Stimulated activated CD4-positive, alpha-beta T cell treated with anti-CD3 and anti-CD28 coated beads, Interleukin-4, amount 100 ng/mL, for 24 hours (primary cell): ENCODE data around the gene SIGLECL1.

Source experiments
- DNase-seq: peaks from one replicate; pipeline ENCODE4 v3.0.0-alpha.2; 2020

Gene SIGLECL1

GRCh38 chr19:51253088-51253806, 2.4 kb downstream of the SIGLECL1 start:
- DNase-seq, result no peak

GRCh38 chr19:51256155-51256625, 5.3 kb downstream of the SIGLECL1 start:
- no peak for DNase-seq

GRCh38 chr19:51257471-51257870, 6.6 kb downstream of the SIGLECL1 start:
- no peak for DNase-seq

GRCh38 chr19:51258165-51259160, 7.6 kb downstream of the SIGLECL1 start:
- DNase-seq, result no peak

- DNase-seq, result peak; percentile 27
Observed at GRCh38 chr19:51259348-51260245, 8.7 kb downstream of the SIGLECL1 start.

GRCh38 chr19:51263808-51264207, 12.9 kb downstream of the SIGLECL1 start:
- DNase-seq, result no peak

GRCh38 chr19:51271067-51271466, 20.2 kb downstream of the SIGLECL1 start:
- DNase-seq, result no peak

GRCh38 chr19:51272183-51272810, 21.4 kb downstream of the SIGLECL1 start:
- DNase-seq, result no peak

- DNase-seq, result no peak
Observed at GRCh38 chr19:51274049-51274770, 23.3 kb downstream of the SIGLECL1 start.

GRCh38 chr19:51277112-51277511, 26.2 kb downstream of the SIGLECL1 start:
- DNase-seq, result no peak

- DNase-seq, result no peak
Observed at GRCh38 chr19:51282335-51282734, 31.5 kb downstream of the SIGLECL1 start.

GRCh38 chr19:51285682-51286081, 34.8 kb downstream of the SIGLECL1 start:
- DNase-seq, result no peak

- no peak for DNase-seq
Observed at GRCh38 chr19:51289635-51290034, 38.8 kb downstream of the SIGLECL1 start.

GRCh38 chr19:51292971-51293370, 42.1 kb downstream of the SIGLECL1 start:
- DNase-seq, result no peak

GRCh38 chr19:51293571-51294210, 42.8 kb downstream of the SIGLECL1 start:
- no peak for DNase-seq

- no peak for DNase-seq
Observed at GRCh38 chr19:51294211-51294976, 43.5 kb downstream of the SIGLECL1 start.

GRCh38 chr19:51294977-51295375, 44.1 kb downstream of the SIGLECL1 start:
- DNase-seq, result no peak

GRCh38 chr19:51295382-51296126, 44.7 kb downstream of the SIGLECL1 start:
- DNase-seq, result no peak

- no peak for DNase-seq
Observed at GRCh38 chr19:51296336-51297093, 45.6 kb downstream of the SIGLECL1 start.
